GM12878 (cell line): Measurements from ENCODE around the gene IL27RA. TPM values are rescaled to one million over a fixed set of nuclear protein-coding genes. Genes with fewer than 3 reads are reported as not detected.

Source experiments
- BRCA1 ChIP-seq: IDR thresholded peaks from 2 replicates; pipeline ENCODE4 v1.6.1; 2011; ENCODE audit warnings: low read depth, low read length, improper control_type of control experiment
- CHD1 ChIP-seq: IDR thresholded peaks from 2 replicates; pipeline ENCODE4 v1.6.1; 2012; ENCODE audit warnings: low read depth, low read length, improper control_type of control experiment
- EGR1 ChIP-seq, 2 experiments: IDR thresholded peaks; 1 replicate in 1 of 2; 2 replicates in 1 of 2; pipeline ENCODE4 v1.6.1; 2011 to 2012; ENCODE audit warnings: low read depth in 2 of 2, low read length in 2 of 2, borderline replicate concordance in 1 of 2, mild to moderate bottlenecking in 1 of 2, moderate library complexity in 1 of 2
- GATAD2B ChIP-seq: fragments of 450-650 bp; conservative IDR thresholded peaks from 2 replicates; pipeline ENCODE4 v1.6.1; 2017; ENCODE audit warnings: low read depth, mild to moderate bottlenecking, moderate library complexity
- HDAC2 ChIP-seq: fragments of 200-600 bp; sonication (generic); IDR thresholded peaks from 2 replicates; pipeline ENCODE4 v1.6.1; 2017
- IKZF1 ChIP-seq: fragments of 450-650 bp; conservative IDR thresholded peaks from 2 replicates; pipeline ENCODE4 v1.6.1; 2017; ENCODE audit warnings: antibody characterized with exemption, mild to moderate bottlenecking
- IKZF2 ChIP-seq, 2 experiments: fragments of 450-650 bp; IDR thresholded peaks; 2 replicates each; pipeline ENCODE4 v1.6.1; 2017; ENCODE audit warnings: mild to moderate bottlenecking in 2 of 2, moderate library complexity in 2 of 2
- MAX ChIP-seq: IDR thresholded peaks from 2 replicates; pipeline ENCODE4 v1.6.1; 2012; ENCODE audit warnings: low read depth, low read length, improper control_type of control experiment
- MTA2 ChIP-seq: fragments of 450-650 bp; IDR thresholded peaks from 2 replicates; pipeline ENCODE4 v1.6.1; 2016; ENCODE audit warnings: low read depth, mild to moderate bottlenecking, moderate library complexity
- NR2C2 ChIP-seq: IDR thresholded peaks from 2 replicates; pipeline ENCODE4 v1.6.1; 2011; ENCODE audit warnings: borderline replicate concordance, low read depth; ENCODE audit not compliant: control insufficient read depth, insufficient read length
- NR2F1 ChIP-seq: fragments of 450-650 bp; conservative IDR thresholded peaks from 2 replicates; pipeline ENCODE4 v1.6.1; 2017; ENCODE audit warnings: mild to moderate bottlenecking
- POLR2A ChIP-seq: IDR thresholded peaks from 2 replicates; pipeline ENCODE4 v1.6.1; 2011; ENCODE audit warnings: low read depth, mild to moderate bottlenecking, low read length
- POLR2AphosphoS2 ChIP-seq: IDR thresholded peaks from 2 replicates; pipeline ENCODE4 v1.6.1; 2011; ENCODE audit warnings: low read depth, mild to moderate bottlenecking, low read length, improper control_type of control experiment, moderate library complexity
- RAD21 ChIP-seq: IDR thresholded peaks from 2 replicates; pipeline ENCODE4 v1.6.1; 2011; ENCODE audit warnings: mild to moderate bottlenecking, low read depth, low read length, moderate library complexity; ENCODE audit not compliant: insufficient read depth
- RCOR1 ChIP-seq: conservative IDR thresholded peaks from 2 replicates; pipeline ENCODE4 v1.6.1; 2012; ENCODE audit warnings: low read depth, low read length, improper control_type of control experiment
- SP1 ChIP-seq: IDR thresholded peaks from one replicate; pipeline ENCODE4 v1.6.1; 2011; ENCODE audit warnings: low read depth, low read length
- TARDBP ChIP-seq: IDR thresholded peaks from 2 replicates; pipeline ENCODE4 v1.6.1; 2016; ENCODE audit warnings: borderline replicate concordance
- TCF3 ChIP-seq: IDR thresholded peaks from 2 replicates; pipeline ENCODE4 v1.6.1; 2012; ENCODE audit warnings: low read depth, mild to moderate bottlenecking, low read length, borderline replicate concordance; ENCODE audit not compliant: insufficient read depth
- TCF7 ChIP-seq: IDR thresholded peaks from 2 replicates; pipeline ENCODE4 v1.6.1; 2014; ENCODE audit warnings: antibody characterized with exemption, borderline replicate concordance
- ZNF274 ChIP-seq: IDR thresholded peaks from one replicate; pipeline ENCODE4 v1.8.0; 2011; ENCODE audit not compliant: insufficient read length, insufficient read depth
- polyA plus RNA-seq, 11 experiments: library from polyadenylated mRNA; depleted of rRNA in 4 of 11; unstranded in 6 of 11; stranded (reverse) in 5 of 11; fragments of >200 nt; fragmentation: Nextera tagmentation in 4 of 11; fragmentation: Illumina TruSeq in 1 of 11; extraction: Ambion mirVana in 4 of 11; extraction: Trizol in 1 of 11; gene quantifications; 1 replicate in 1 of 11; 2 replicates in 10 of 11; pipeline versions ENCODE4 v1.2.1 to v1.2.3, GENCODE V29; 2011 to 2016; ENCODE audit warnings: inconsistent platforms in 2 of 11, missing spikeins in 2 of 11, low read depth in 1 of 11
- total RNA-seq, 4 experiments: library from RNA; depleted of rRNA in 3 of 4; stranded (reverse); fragments of >200 nt in 3 of 4; fragmentation: Illumina TruSeq in 1 of 4; extraction: Trizol in 1 of 4; gene quantifications; 2 replicates each; pipeline versions ENCODE4 v1.2.1 to v1.2.3, GENCODE V29; 2013 to 2021
- TF ChIP-seq, protein P1 (sequence below): fragments of 450-650 bp; IDR thresholded peaks from 2 replicates; pipeline ENCODE4 v1.6.1; 2017; ENCODE audit warnings: mild to moderate bottlenecking, moderate library complexity
- TF ChIP-seq, protein P2 (sequence below): fragments of 450-650 bp; conservative IDR thresholded peaks from 2 replicates; pipeline ENCODE4 v1.6.1; 2017; ENCODE audit warnings: mild to moderate bottlenecking, moderate library complexity
- TF ChIP-seq, protein P3 (sequence below): fragments of 450-650 bp; IDR thresholded peaks from 2 replicates; pipeline ENCODE4 v1.6.1; 2017; ENCODE audit warnings: low read depth, mild to moderate bottlenecking, moderate library complexity

Gene IL27RA
- total and polyA plus RNA-seq, 10 of the 15 experiments (the other 5 are each of a cell fraction or from before 2014, with no cell fraction given): 8.4 to 63.5 (median 41.2) TPM

- TF ChIP-seq SP1 (peak; percentile 36), BRCA1 (no peak), HDAC2 (no peak), MTA2 (peak; percentile 4; the same call in 1 of the 2 replicates), IKZF2 (IDR thresholded peaks at IDR 0.05) (peak; percentile 80 to 86), POLR2AphosphoS2 (0 out of 2 replicates have a peak, but pooled peaks have one; percentile 23), TCF3 (0 out of 2 replicates have a peak, but pooled peaks have one; percentile 33), ZNF274 (no peak), GATAD2B (0 out of 2 replicates have a peak, but pooled peaks have one; percentile 26), IKZF1 (peak; percentile 91), RAD21 (no peak), TARDBP (0 out of 2 replicates have a peak, but pooled peaks have one; percentile 10), NR2F1 (peak; percentile 18; the same call in 1 of the 2 replicates), NR2C2 (no peak), CHD1 (peak; percentile 91; the same call in 1 of the 2 replicates), TCF7 (no peak), EGR1 (IDR thresholded peaks at IDR 0.05; ENCODE audit: borderline replicate concordance in 1 of 2, low read depth in 2 of 2, low read length in 2 of 2) (peak in 1 of 2 experiments; percentile 86; a peak in 2 of 3 replicates), MAX (0 out of 2 replicates have a peak, but pooled peaks have one; percentile 4), RCOR1 (0 out of 2 replicates have a peak, but pooled peaks have one; percentile 81), POLR2A (peak; percentile 82)
- TF ChIP-seq, protein P1, sequence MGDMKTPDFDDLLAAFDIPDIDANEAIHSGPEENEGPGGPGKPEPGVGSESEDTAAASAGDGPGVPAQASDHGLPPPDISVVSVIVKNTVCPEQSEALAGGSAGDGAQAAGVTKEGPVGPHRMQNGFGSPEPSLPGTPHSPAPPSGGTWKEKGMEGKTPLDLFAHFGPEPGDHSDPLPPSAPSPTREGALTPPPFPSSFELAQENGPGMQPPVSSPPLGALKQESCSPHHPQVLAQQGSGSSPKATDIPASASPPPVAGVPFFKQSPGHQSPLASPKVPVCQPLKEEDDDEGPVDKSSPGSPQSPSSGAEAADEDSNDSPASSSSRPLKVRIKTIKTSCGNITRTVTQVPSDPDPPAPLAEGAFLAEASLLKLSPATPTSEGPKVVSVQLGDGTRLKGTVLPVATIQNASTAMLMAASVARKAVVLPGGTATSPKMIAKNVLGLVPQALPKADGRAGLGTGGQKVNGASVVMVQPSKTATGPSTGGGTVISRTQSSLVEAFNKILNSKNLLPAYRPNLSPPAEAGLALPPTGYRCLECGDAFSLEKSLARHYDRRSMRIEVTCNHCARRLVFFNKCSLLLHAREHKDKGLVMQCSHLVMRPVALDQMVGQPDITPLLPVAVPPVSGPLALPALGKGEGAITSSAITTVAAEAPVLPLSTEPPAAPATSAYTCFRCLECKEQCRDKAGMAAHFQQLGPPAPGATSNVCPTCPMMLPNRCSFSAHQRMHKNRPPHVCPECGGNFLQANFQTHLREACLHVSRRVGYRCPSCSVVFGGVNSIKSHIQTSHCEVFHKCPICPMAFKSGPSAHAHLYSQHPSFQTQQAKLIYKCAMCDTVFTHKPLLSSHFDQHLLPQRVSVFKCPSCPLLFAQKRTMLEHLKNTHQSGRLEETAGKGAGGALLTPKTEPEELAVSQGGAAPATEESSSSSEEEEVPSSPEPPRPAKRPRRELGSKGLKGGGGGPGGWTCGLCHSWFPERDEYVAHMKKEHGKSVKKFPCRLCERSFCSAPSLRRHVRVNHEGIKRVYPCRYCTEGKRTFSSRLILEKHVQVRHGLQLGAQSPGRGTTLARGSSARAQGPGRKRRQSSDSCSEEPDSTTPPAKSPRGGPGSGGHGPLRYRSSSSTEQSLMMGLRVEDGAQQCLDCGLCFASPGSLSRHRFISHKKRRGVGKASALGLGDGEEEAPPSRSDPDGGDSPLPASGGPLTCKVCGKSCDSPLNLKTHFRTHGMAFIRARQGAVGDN: 0 out of 2 replicates have a peak, but pooled peaks have one; percentile 50
- TF ChIP-seq, protein P2, sequence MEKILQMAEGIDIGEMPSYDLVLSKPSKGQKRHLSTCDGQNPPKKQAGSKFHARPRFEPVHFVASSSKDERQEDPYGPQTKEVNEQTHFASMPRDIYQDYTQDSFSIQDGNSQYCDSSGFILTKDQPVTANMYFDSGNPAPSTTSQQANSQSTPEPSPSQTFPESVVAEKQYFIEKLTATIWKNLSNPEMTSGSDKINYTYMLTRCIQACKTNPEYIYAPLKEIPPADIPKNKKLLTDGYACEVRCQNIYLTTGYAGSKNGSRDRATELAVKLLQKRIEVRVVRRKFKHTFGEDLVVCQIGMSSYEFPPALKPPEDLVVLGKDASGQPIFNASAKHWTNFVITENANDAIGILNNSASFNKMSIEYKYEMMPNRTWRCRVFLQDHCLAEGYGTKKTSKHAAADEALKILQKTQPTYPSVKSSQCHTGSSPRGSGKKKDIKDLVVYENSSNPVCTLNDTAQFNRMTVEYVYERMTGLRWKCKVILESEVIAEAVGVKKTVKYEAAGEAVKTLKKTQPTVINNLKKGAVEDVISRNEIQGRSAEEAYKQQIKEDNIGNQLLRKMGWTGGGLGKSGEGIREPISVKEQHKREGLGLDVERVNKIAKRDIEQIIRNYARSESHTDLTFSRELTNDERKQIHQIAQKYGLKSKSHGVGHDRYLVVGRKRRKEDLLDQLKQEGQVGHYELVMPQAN: peak; percentile 30; the same call in 1 of the 2 replicates
- TF ChIP-seq, protein P3, sequence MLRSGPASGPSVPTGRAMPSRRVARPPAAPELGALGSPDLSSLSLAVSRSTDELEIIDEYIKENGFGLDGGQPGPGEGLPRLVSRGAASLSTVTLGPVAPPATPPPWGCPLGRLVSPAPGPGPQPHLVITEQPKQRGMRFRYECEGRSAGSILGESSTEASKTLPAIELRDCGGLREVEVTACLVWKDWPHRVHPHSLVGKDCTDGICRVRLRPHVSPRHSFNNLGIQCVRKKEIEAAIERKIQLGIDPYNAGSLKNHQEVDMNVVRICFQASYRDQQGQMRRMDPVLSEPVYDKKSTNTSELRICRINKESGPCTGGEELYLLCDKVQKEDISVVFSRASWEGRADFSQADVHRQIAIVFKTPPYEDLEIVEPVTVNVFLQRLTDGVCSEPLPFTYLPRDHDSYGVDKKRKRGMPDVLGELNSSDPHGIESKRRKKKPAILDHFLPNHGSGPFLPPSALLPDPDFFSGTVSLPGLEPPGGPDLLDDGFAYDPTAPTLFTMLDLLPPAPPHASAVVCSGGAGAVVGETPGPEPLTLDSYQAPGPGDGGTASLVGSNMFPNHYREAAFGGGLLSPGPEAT: peak; percentile 68
Measured at GRCh38 chr19:14005349-14006084, 26.0 kb upstream of the IL27RA start (continued).
